ENCODE data around the gene IFITM1. TPM values are rescaled to one million over a fixed set of nuclear protein-coding genes. Genes with fewer than 3 reads are reported as not detected.
"Not testable (repeated sequence)": the region's sequence is repeated elsewhere in the genome, so short reads cannot be mapped to it uniquely, and the experiment has no call there.

Gene IFITM1
- 343 TPM for polyA plus RNA-seq (2013, experiment 1 of 2)
- polyA plus RNA-seq (2013, experiment 2 of 2) = 396 TPM

- Histone ChIP-seq H3K4me3 (ENCODE audit: low read length) (peak within 1 kb of the TSS; percentile 67), H3K4me1 (ENCODE audit: insufficient read depth, low read length) (peaks cover 44% of the 10 kb centered on the region), H3K27ac (ENCODE audit: low read depth, low read length) (peak within 1 kb of the TSS; percentile 84; the same call in 1 of the 2 replicates), H3K9ac (ENCODE audit: low read depth, low read length) (peak within 1 kb of the TSS; percentile 73), H3K9me3 (ENCODE audit: insufficient read depth, low read depth, low read length) (no peaks in the 10 kb centered on the region), H3K27me3 (ENCODE audit: insufficient read depth, low read length) (peaks cover 32% of the 10 kb centered on the region), H3K36me3 (ENCODE audit: insufficient read depth, low read length) (peaks cover 7% of the 10 kb centered on the region; the same call in 1 of the 2 replicates)
- WGBS = 3% methylated on average over 18 of the region's 18 CpGs
Measured at GRCh38 chr11:313787-314553, at the start of gene IFITM1. Gene IFITM1, plus strand, starts transcription at chr11:314040. Its CDS starts 131 bp downstream, at chr11:314171.

- no peak overlapping the region for H3K4me3 ChIP-seq (ENCODE audit: low read length)
- WGBS = 95% methylated on average over 5 of the region's 13 CpGs
- H3K4me1 ChIP-seq (ENCODE audit: insufficient read depth, low read length) = peaks cover 8% of the 10 kb centered on the region; the same call in 1 of the 2 replicates
- H3K27me3 ChIP-seq (ENCODE audit: insufficient read depth, low read length) = no peaks in the 10 kb centered on the region; the same call in 1 of the 2 replicates
- no peak overlapping the region for H3K27ac ChIP-seq (ENCODE audit: low read depth, low read length)
- no peak overlapping the region for H3K9ac ChIP-seq (ENCODE audit: low read depth, low read length)
- H3K9me3 ChIP-seq (ENCODE audit: insufficient read depth, low read depth, low read length) = 0 out of 2 replicates have a peak, but pooled peaks cover 4% of the 10 kb centered on the region
- H3K36me3 ChIP-seq (ENCODE audit: insufficient read depth, low read length) = no peaks in the 10 kb centered on the region
Measured at GRCh38 chr11:266676-267439, 47.0 kb upstream of the IFITM1 start.

- Histone ChIP-seq H3K27ac (ENCODE audit: low read depth, low read length) (no peak overlapping the region), H3K4me1 (ENCODE audit: insufficient read depth, low read length) (peaks cover 8% of the 10 kb centered on the region; the same call in 1 of the 2 replicates), H3K9me3 (ENCODE audit: insufficient read depth, low read depth, low read length) (0 out of 2 replicates have a peak, but pooled peaks cover 4% of the 10 kb centered on the region), H3K4me3 (ENCODE audit: low read length) (no peak overlapping the region), H3K36me3 (ENCODE audit: insufficient read depth, low read length) (no peaks in the 10 kb centered on the region), H3K9ac (ENCODE audit: low read depth, low read length) (no peak overlapping the region), H3K27me3 (ENCODE audit: insufficient read depth, low read length) (no peaks in the 10 kb centered on the region; the same call in 1 of the 2 replicates)
- WGBS = 72% methylated on average over 17 of the region's 18 CpGs
Measured at GRCh38 chr11:267491-267994, 46.3 kb upstream of the IFITM1 start.

GRCh38 chr11:268716-269145 is 45.1 kb upstream of the IFITM1 start:
- not testable (repeated sequence) for H3K36me3 ChIP-seq (ENCODE audit: insufficient read depth, low read length); H3K9me3 ChIP-seq (ENCODE audit: insufficient read depth, low read depth, low read length); H3K27ac ChIP-seq (ENCODE audit: low read depth, low read length); H3K4me1 ChIP-seq (ENCODE audit: insufficient read depth, low read length); H3K27me3 ChIP-seq (ENCODE audit: insufficient read depth, low read length); H3K9ac ChIP-seq (ENCODE audit: low read depth, low read length); H3K4me3 ChIP-seq (ENCODE audit: low read length)
- WGBS = 90% methylated on average over 16 of the region's 16 CpGs

- no peak overlapping the region for H3K9ac ChIP-seq (ENCODE audit: low read depth, low read length)
- peaks cover 8% of the 10 kb centered on the region; the same call in 1 of the 2 replicates for H3K4me1 ChIP-seq (ENCODE audit: insufficient read depth, low read length)
- H3K4me3 ChIP-seq (ENCODE audit: low read length) = no peak overlapping the region
- no peaks in the 10 kb centered on the region; the same call in 1 of the 2 replicates for H3K27me3 ChIP-seq (ENCODE audit: insufficient read depth, low read length)
- H3K27ac ChIP-seq (ENCODE audit: low read depth, low read length) = no peak overlapping the region
- 77% methylated on average over 19 of the region's 21 CpGs for WGBS
- H3K36me3 ChIP-seq (ENCODE audit: insufficient read depth, low read length) = no peaks in the 10 kb centered on the region
- H3K9me3 ChIP-seq (ENCODE audit: insufficient read depth, low read depth, low read length) = 0 out of 2 replicates have a peak, but pooled peaks cover 4% of the 10 kb centered on the region
Measured at GRCh38 chr11:269146-269890, 44.5 kb upstream of the IFITM1 start.

GRCh38 chr11:270451-271318 is 43.2 kb upstream of the IFITM1 start:
- H3K4me1 ChIP-seq (ENCODE audit: insufficient read depth, low read length) = peaks cover 8% of the 10 kb centered on the region; the same call in 1 of the 2 replicates
- H3K9ac ChIP-seq (ENCODE audit: low read depth, low read length) = no peak overlapping the region
- no peak overlapping the region for H3K4me3 ChIP-seq (ENCODE audit: low read length)
- 0 out of 2 replicates have a peak, but pooled peaks cover 4% of the 10 kb centered on the region for H3K9me3 ChIP-seq (ENCODE audit: insufficient read depth, low read depth, low read length)
- no peaks in the 10 kb centered on the region; the same call in 1 of the 2 replicates for H3K27me3 ChIP-seq (ENCODE audit: insufficient read depth, low read length)
- WGBS = 86% methylated on average over 18 of the region's 18 CpGs
- H3K27ac ChIP-seq (ENCODE audit: low read depth, low read length) = no peak overlapping the region
- H3K36me3 ChIP-seq (ENCODE audit: insufficient read depth, low read length) = no peaks in the 10 kb centered on the region

- H3K27me3 ChIP-seq (ENCODE audit: insufficient read depth, low read length) = no peaks in the 10 kb centered on the region; the same call in 1 of the 2 replicates
- peaks cover 8% of the 10 kb centered on the region; the same call in 1 of the 2 replicates for H3K4me1 ChIP-seq (ENCODE audit: insufficient read depth, low read length)
- 0 out of 2 replicates have a peak, but pooled peaks cover 3% of the 10 kb centered on the region for H3K9me3 ChIP-seq (ENCODE audit: insufficient read depth, low read depth, low read length)
- H3K27ac ChIP-seq (ENCODE audit: low read depth, low read length) = no peak overlapping the region
- WGBS = 95% methylated on average over 8 of the region's 8 CpGs
- no peak overlapping the region for H3K9ac ChIP-seq (ENCODE audit: low read depth, low read length)
- no peaks in the 10 kb centered on the region for H3K36me3 ChIP-seq (ENCODE audit: insufficient read depth, low read length)
- H3K4me3 ChIP-seq (ENCODE audit: low read length) = no peak overlapping the region
Measured at GRCh38 chr11:271319-271715, 42.5 kb upstream of the IFITM1 start.

GRCh38 chr11:272195-272930 is 41.5 kb upstream of the IFITM1 start:
- Histone ChIP-seq H3K9ac (ENCODE audit: low read depth, low read length) (no peak overlapping the region), H3K9me3 (ENCODE audit: insufficient read depth, low read depth, low read length) (no peaks in the 10 kb centered on the region), H3K36me3 (ENCODE audit: insufficient read depth, low read length) (no peaks in the 10 kb centered on the region), H3K4me3 (ENCODE audit: low read length) (no peak overlapping the region), H3K27me3 (ENCODE audit: insufficient read depth, low read length) (no peaks in the 10 kb centered on the region; the same call in 1 of the 2 replicates), H3K4me1 (ENCODE audit: insufficient read depth, low read length) (peaks cover 8% of the 10 kb centered on the region; the same call in 1 of the 2 replicates), H3K27ac (ENCODE audit: low read depth, low read length) (no peak overlapping the region)
- 94% methylated on average over 22 of the region's 22 CpGs for WGBS

GRCh38 chr11:272931-273198 is 41.0 kb upstream of the IFITM1 start:
- no peaks in the 10 kb centered on the region; the same call in 1 of the 2 replicates for H3K27me3 ChIP-seq (ENCODE audit: insufficient read depth, low read length)
- 94% methylated on average over 6 of the region's 6 CpGs for WGBS
- no peaks in the 10 kb centered on the region for H3K36me3 ChIP-seq (ENCODE audit: insufficient read depth, low read length)
- no peaks in the 10 kb centered on the region for H3K9me3 ChIP-seq (ENCODE audit: insufficient read depth, low read depth, low read length)
- peaks cover 8% of the 10 kb centered on the region; the same call in 1 of the 2 replicates for H3K4me1 ChIP-seq (ENCODE audit: insufficient read depth, low read length)
- no peak overlapping the region for H3K9ac ChIP-seq (ENCODE audit: low read depth, low read length)
- no peak overlapping the region for H3K27ac ChIP-seq (ENCODE audit: low read depth, low read length)
- no peak overlapping the region for H3K4me3 ChIP-seq (ENCODE audit: low read length)

Measured in HUES64 (cell line).